T-helper 2 cell treated with Interferon-gamma antibody and Interleukin-4, amounts not matched to agents 100 ng/mL and 5 ng/mL, for 36 hours (primary cell): ENCODE data around the gene EDIL3. TPM values are rescaled to one million over a fixed set of nuclear protein-coding genes. Genes with fewer than 3 reads are reported as not detected.
"Not testable (repeated sequence)": the region's sequence is repeated elsewhere in the genome, so short reads cannot be mapped to it uniquely, and the experiment has no call there.

ENCODE experiments used
- intact Hi-C: fragments of 100-400 bp; cut with micrococcal nuclease; formaldehyde crosslinking; loops from one replicate; pipeline ENCODE4 v1.15.1; 2023
- total RNA-seq: library from RNA; stranded (reverse); gene quantifications from 2 replicates; pipeline ENCODE4 v1.2.3, GENCODE V29; 2022

EDIL3 gene
- total RNA-seq, 1 donor from 2014 or later = not detected

- intact Hi-C loops = no loop called here
These were observed 312.3 kb downstream of the EDIL3 start for GRCh38 chr5:84072339-84072738.

GRCh38 chr5:84069608-84070179 lies 315.0 kb downstream of the EDIL3 start:
- intact Hi-C loops = no loop called here

- intact Hi-C loops = no loop called here
These were observed 321.6 kb downstream of the EDIL3 start for GRCh38 chr5:84063041-84063440.

- intact Hi-C loops = no loop called here
These were observed 325.0 kb downstream of the EDIL3 start for GRCh38 chr5:84059672-84060071.

GRCh38 chr5:84058561-84058960 lies 326.1 kb downstream of the EDIL3 start:
- intact Hi-C loops = no loop called here

- intact Hi-C loops = no loop called here
These were observed 327.5 kb downstream of the EDIL3 start for GRCh38 chr5:84057211-84057610.

GRCh38 chr5:84045964-84046363 lies 338.7 kb downstream of the EDIL3 start:
- intact Hi-C loops = no loop called here

- intact Hi-C loops = no loop called here
These were observed 347.8 kb downstream of the EDIL3 start for GRCh38 chr5:84036842-84037241.

GRCh38 chr5:84032324-84032723 lies 352.4 kb downstream of the EDIL3 start:
- intact Hi-C loops = no loop called here

- intact Hi-C loops = no loop called here
These were observed 356.6 kb downstream of the EDIL3 start for GRCh38 chr5:84028093-84028492.

- intact Hi-C loops = not testable (repeated sequence)
These were observed 366.2 kb downstream of the EDIL3 start for GRCh38 chr5:84018521-84018920.

GRCh38 chr5:84017523-84018172 lies 367.0 kb downstream of the EDIL3 start:
- intact Hi-C loops = no loop called here

GRCh38 chr5:84016085-84016484 lies 368.6 kb downstream of the EDIL3 start:
- intact Hi-C loops = no loop called here

GRCh38 chr5:84014966-84015365 lies 369.7 kb downstream of the EDIL3 start:
- intact Hi-C loops = no loop called here

GRCh38 chr5:83993803-83994202 lies 390.9 kb downstream of the EDIL3 start:
- intact Hi-C loops = no loop called here

- intact Hi-C loops = no loop called here
These were observed 393.0 kb downstream of the EDIL3 start for GRCh38 chr5:83991566-83992224.

GRCh38 chr5:83988293-83988685 lies 396.4 kb downstream of the EDIL3 start:
- intact Hi-C loops = no loop called here

- intact Hi-C loops = no loop called here
These were observed 397.0 kb downstream of the EDIL3 start for GRCh38 chr5:83987513-83988292.

GRCh38 chr5:83983852-83984251 lies 400.8 kb downstream of the EDIL3 start:
- intact Hi-C loops = no loop called here

GRCh38 chr5:83973925-83974815 lies 410.5 kb downstream of the EDIL3 start:
- intact Hi-C loops = no loop called here

GRCh38 chr5:83972909-83973308 lies 411.8 kb downstream of the EDIL3 start:
- intact Hi-C loops = no loop called here
